ENCODE data around the gene PCDHGB5. TPM values are rescaled to one million over a fixed set of nuclear protein-coding genes. Genes with fewer than 3 reads are reported as not detected.
"Not testable (repeated sequence)": the region's sequence is repeated elsewhere in the genome, so short reads cannot be mapped to it uniquely, and the experiment has no call there.

Gene PCDHGB5
- total RNA-seq, 1 donor from 2014 or later, result 6.0 TPM

- H3K4me1 ChIP-seq, result peaks cover 36% of the 10 kb centered on the region
- H3K36me3 ChIP-seq, result peaks cover 41% of the 10 kb centered on the region
- no peak for DNase-seq
- H3K4me3 ChIP-seq, result no peak overlapping the region
- TF ChIP-seq, protein P1, sequence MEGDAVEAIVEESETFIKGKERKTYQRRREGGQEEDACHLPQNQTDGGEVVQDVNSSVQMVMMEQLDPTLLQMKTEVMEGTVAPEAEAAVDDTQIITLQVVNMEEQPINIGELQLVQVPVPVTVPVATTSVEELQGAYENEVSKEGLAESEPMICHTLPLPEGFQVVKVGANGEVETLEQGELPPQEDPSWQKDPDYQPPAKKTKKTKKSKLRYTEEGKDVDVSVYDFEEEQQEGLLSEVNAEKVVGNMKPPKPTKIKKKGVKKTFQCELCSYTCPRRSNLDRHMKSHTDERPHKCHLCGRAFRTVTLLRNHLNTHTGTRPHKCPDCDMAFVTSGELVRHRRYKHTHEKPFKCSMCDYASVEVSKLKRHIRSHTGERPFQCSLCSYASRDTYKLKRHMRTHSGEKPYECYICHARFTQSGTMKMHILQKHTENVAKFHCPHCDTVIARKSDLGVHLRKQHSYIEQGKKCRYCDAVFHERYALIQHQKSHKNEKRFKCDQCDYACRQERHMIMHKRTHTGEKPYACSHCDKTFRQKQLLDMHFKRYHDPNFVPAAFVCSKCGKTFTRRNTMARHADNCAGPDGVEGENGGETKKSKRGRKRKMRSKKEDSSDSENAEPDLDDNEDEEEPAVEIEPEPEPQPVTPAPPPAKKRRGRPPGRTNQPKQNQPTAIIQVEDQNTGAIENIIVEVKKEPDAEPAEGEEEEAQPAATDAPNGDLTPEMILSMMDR (IDR thresholded peaks at IDR 0.05; ENCODE audit: borderline replicate concordance), result no peak
- no peak overlapping the region for H3K27ac ChIP-seq (replicated peaks)
- intact Hi-C loops (cut with micrococcal nuclease), result loop anchor here (10.0 kb wide), 1 partner anchor 143 kb away; no protein-coding TSS in a partner anchor
- H3K9me3 ChIP-seq (replicated peaks), result peaks cover 100% of the 10 kb centered on the region
- H3K27me3 ChIP-seq (ENCODE audit: low read depth), result no peaks in the 10 kb centered on the region
Measured at GRCh38 chr5:141411575-141411974, 13.8 kb downstream of the PCDHGB5 start.

GRCh38 chr5:141412854-141413539, 15.2 kb downstream of the PCDHGB5 start, which contains the start of gene PCDHGA10:
Gene PCDHGA10 (plus strand): TSS chr5:141412987. CDS start chr5:141413176, 189 bp downstream.
- Histone ChIP-seq H3K4me1 (peaks cover 46% of the 10 kb centered on the region), H3K4me3 (peak within 1 kb of the TSS; percentile 54), H3K27me3 (ENCODE audit: low read depth) (no peaks in the 10 kb centered on the region), H3K27ac (replicated peaks) (peak within 1 kb of the TSS; percentile 50), H3K9me3 (replicated peaks) (peaks cover 99% of the 10 kb centered on the region), H3K36me3 (peaks cover 41% of the 10 kb centered on the region)
- intact Hi-C loops (cut with micrococcal nuclease), result loop anchor here (10.0 kb wide), 1 partner anchor 142 kb away; no protein-coding TSS in a partner anchor
- DNase-seq, result no peak
- TF ChIP-seq, protein P1 (IDR thresholded peaks at IDR 0.05; ENCODE audit: borderline replicate concordance), result peak; percentile 66

DNA sequence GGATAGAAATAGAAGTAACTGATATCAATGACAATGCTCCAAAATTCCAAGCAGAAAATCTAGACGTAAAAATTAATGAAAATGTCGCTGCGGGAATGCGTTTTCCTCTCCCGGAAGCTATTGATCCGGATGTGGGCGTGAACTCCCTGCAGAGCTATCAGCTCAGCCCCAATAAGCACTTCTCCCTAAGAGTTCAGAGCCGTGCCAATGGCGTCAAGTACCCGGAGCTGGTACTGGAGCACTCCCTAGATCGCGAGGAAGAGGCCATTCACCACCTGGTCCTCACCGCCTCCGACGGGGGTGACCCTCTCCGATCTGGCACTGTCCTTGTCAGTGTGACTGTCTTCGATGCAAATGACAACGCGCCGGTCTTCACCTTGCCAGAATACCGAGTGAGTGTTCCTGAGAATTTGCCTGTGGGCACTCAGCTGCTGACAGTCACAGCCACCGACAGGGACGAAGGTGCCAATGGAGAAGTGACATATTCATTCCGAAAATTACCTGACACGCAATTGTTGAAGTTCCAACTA, 15.9 kb downstream of the PCDHGB5 start:
- H3K4me3 ChIP-seq, result peak overlapping the region; percentile 54
- peak overlapping the region; percentile 50 for H3K27ac ChIP-seq (replicated peaks)
- DNase-seq, result no peak
- TF ChIP-seq, protein P1 (IDR thresholded peaks at IDR 0.05; ENCODE audit: borderline replicate concordance), result no peak
- peaks cover 99% of the 10 kb centered on the region for H3K9me3 ChIP-seq (replicated peaks)
- no peaks in the 10 kb centered on the region for H3K27me3 ChIP-seq (ENCODE audit: low read depth)
- intact Hi-C loops (cut with micrococcal nuclease), result loop anchor here (10.0 kb wide), 1 partner anchor 141 kb away; no protein-coding TSS in a partner anchor
- peaks cover 44% of the 10 kb centered on the region for H3K36me3 ChIP-seq
- H3K4me1 ChIP-seq, result peaks cover 52% of the 10 kb centered on the region

GRCh38 chr5:141414548-141415274, 17.0 kb downstream of the PCDHGB5 start:
- not testable (repeated sequence) for DNase-seq; H3K27ac ChIP-seq (replicated peaks); H3K4me3 ChIP-seq; H3K27me3 ChIP-seq (ENCODE audit: low read depth)
- intact Hi-C loops (cut with micrococcal nuclease), result loop anchor here (10.0 kb wide), 1 partner anchor 140 kb away; no protein-coding TSS in a partner anchor
- peaks cover 57% of the 10 kb centered on the region for H3K4me1 ChIP-seq
- peaks cover 99% of the 10 kb centered on the region for H3K9me3 ChIP-seq (replicated peaks)
- peaks cover 49% of the 10 kb centered on the region for H3K36me3 ChIP-seq

DNA sequence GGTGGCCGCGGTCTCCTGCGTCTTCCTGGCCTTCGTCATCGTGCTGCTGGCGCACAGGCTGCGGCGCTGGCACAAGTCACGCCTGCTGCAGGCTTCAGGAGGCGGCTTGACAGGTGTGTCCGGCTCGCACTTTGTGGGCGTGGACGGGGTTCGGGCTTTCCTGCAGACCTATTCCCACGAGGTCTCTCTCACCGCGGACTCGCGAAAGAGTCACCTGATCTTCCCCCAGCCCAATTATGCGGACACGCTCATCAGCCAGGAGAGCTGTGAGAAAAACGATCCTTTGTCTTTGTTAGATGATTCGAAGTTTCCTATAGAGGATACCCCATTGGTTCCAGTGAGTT, 17.5 kb downstream of the PCDHGB5 start:
- DNase-seq; H3K27me3 ChIP-seq (ENCODE audit: low read depth); H3K27ac ChIP-seq (replicated peaks); H3K4me3 ChIP-seq: not testable (repeated sequence)
- H3K9me3 ChIP-seq (replicated peaks), result peaks cover 99% of the 10 kb centered on the region
- H3K4me1 ChIP-seq, result peaks cover 59% of the 10 kb centered on the region
- peaks cover 48% of the 10 kb centered on the region for H3K36me3 ChIP-seq
- intact Hi-C loops (cut with micrococcal nuclease), result loop anchor here (10.0 kb wide), 1 partner anchor 140 kb away; no protein-coding TSS in a partner anchor

DNA sequence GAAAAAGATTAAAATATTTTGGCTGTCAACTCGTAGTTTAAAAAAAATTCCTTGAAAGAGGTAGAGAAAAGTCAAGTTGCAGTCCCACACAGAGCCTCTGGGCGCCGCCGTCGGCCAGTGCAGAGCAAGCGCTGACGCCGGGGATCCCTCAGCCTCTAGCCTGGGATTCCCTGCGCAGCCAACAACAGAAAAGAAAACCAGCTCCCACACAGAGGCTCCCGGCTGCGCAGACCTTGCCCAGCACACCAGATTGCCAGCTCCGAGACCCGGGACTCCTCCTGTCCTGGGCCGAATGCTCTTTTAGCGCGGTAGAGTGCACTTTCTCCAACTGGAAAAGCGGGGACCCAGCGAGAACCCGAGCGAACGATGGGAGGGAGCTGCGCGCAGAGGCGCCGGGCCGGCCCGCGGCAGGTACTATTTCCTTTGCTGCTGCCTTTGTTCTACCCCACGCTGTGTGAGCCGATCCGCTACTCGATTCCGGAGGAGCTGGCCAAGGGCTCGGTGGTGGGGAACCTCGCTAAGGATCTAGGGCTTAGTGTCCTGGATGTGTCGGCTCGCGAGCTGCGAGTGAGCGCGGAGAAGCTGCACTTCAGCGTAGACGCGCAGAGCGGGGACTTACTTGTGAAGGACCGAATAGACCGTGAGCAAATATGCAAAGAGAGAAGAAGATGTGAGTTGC, 19.9 kb downstream of the PCDHGB5 start, which contains the start of gene PCDHGB7:
PCDHGB7 (plus strand) TSS at position 184 of the 679 bp plus-strand sequence; CDS start at position 367, 183 bp downstream.
- TF ChIP-seq, protein P1 (IDR thresholded peaks at IDR 0.05; ENCODE audit: borderline replicate concordance), result peak; percentile 85
- H3K27ac ChIP-seq (replicated peaks), result peak within 1 kb of the TSS; percentile 79
- not testable (repeated sequence) for H3K27me3 ChIP-seq (ENCODE audit: low read depth)
- DNase-seq, result peak; percentile 81
- H3K9me3 ChIP-seq (replicated peaks), result peaks cover 99% of the 10 kb centered on the region
- intact Hi-C loops (cut with micrococcal nuclease), result loop anchor here (10.0 kb wide), 1 partner anchor 137 kb away; no protein-coding TSS in a partner anchor
- H3K4me1 ChIP-seq, result peaks cover 53% of the 10 kb centered on the region
- H3K4me3 ChIP-seq, result peak within 1 kb of the TSS; percentile 66
- H3K36me3 ChIP-seq, result peaks cover 49% of the 10 kb centered on the region
